Measurements from ENCODE around the gene IGFL4. TPM values are rescaled to one million over a fixed set of nuclear protein-coding genes. Genes with fewer than 3 reads are reported as not detected.

The IGFL4 gene
- total and polyA plus RNA-seq, 2 of the 4 experiments (the other 2 are of a cell fraction) = not detected

DNA sequence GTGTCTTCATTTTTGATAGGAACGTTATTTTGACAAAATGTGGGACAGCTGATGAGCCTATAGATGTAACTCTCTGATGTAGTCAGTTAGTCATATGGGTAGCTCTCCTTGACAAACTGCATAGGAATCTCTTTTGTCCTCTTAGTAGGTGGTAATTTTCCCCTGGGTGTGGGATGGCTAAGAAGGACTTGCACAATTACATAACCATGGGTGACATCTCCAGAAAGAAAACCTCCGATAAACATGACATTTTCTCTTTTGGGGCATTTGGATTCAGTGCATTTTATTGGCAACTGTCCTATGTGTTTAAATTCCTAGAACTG lies 41.9 kb upstream of the IGFL4 start:
- Histone ChIP-seq H4K20me1 (ENCODE audit: insufficient read depth, low read length) (peaks cover 7% of the 10 kb centered on the region; the same call in 1 of the 2 replicates), H3K27ac (ENCODE audit: insufficient read depth, low read length) (no peak overlapping the region), H3K4me1 (ENCODE audit: control insufficient read depth, insufficient read depth, low read length) (0 out of 2 replicates have a peak, but pooled peaks cover 2% of the 10 kb centered on the region), H3K14ac (replicated peaks; ENCODE audit: low read depth, low read length) (no peak overlapping the region), H3K4me3 (ENCODE audit: insufficient read depth, low read depth, low read length) (no peak overlapping the region), H3K4ac (ENCODE audit: low read depth, low read length) (no peak overlapping the region), H2BK5ac (ENCODE audit: low read depth, low read length, poor library complexity, severe bottlenecking) (no peak overlapping the region), H2AK5ac (ENCODE audit: low read depth, low read length) (no peak overlapping the region), H3K18ac (ENCODE audit: low read depth, low read length) (no peak overlapping the region), H3K9me1 (ENCODE audit: insufficient read depth, low read length) (peaks cover 3% of the 10 kb centered on the region; the same call in 1 of the 2 replicates), H4K91ac (ENCODE audit: insufficient read depth, low read depth, low read length) (no peak overlapping the region), H3K9ac (ENCODE audit: low read depth, low read length) (no peak overlapping the region), H3K79me1 (ENCODE audit: low read depth in 1 of 2, low read length in 2 of 2) (no peaks in the 10 kb centered on the region), H4K8ac (ENCODE audit: low read depth in 2 of 2, low read length in 2 of 2) (no peak overlapping the region), H2AK9ac (replicated peaks; ENCODE audit: low read depth, low read length, poor library complexity) (no peak overlapping the region), H2BK120ac (ENCODE audit: low read depth, low read length) (no peak overlapping the region), H3K27me3 (ENCODE audit: control insufficient read depth, insufficient read depth, low read length) (peaks cover 23% of the 10 kb centered on the region), H3K4me2 (ENCODE audit: low read depth, low read length) (no peak overlapping the region), H4K5ac (ENCODE audit: low read depth, low read length) (no peak overlapping the region), H3K23ac (ENCODE audit: low read depth, low read length) (no peak overlapping the region), H2AFZ (replicated peaks; ENCODE audit: low read length, poor library complexity) (no peak overlapping the region), H2BK20ac (ENCODE audit: low read depth, low read length) (no peak overlapping the region), H3K36me3 (ENCODE audit: control insufficient read depth, insufficient read depth, low read length) (no peaks in the 10 kb centered on the region), H2BK15ac (ENCODE audit: low read depth, low read length) (no peak overlapping the region), H3K9me3 (ENCODE audit: control insufficient read depth, insufficient read depth, low read length) (peaks cover 17% of the 10 kb centered on the region), H3K56ac (ENCODE audit: extremely low read depth, insufficient read depth, low read length) (no peak overlapping the region)
- no CpG with 5 or more reads among the region's 2 CpGs for WGBS, 2 experiments (ENCODE audit: extremely low coverage in 2 of 2, insufficient read length in 1 of 2)
- DNase-seq (no peak), ATAC-seq (ENCODE audit: low read depth) (no peak)
- dilution Hi-C loops (cut with HindIII; ENCODE audit: low sequenced_read_pairs, unreplicated experiment) = no loop called here
- intact Hi-C loops (cut with micrococcal nuclease) = loop anchor here (1.0 kb wide), 2 partner anchors 107 to 183 kb away; no protein-coding TSS in a partner anchor
- in situ Hi-C loops (cut with MboI; ENCODE audit: low sequenced_read_pairs) = loop anchor here (5.0 kb wide), 2 partner anchors 105 to 185 kb away; no protein-coding TSS in a partner anchor
- ChIA-PET POLR2A (ENCODE audit: unreplicated experiment) (no interaction called here), CTCF (interaction anchor here (0.6 to 1.9 kb wide), 7 partner anchors 8 to 391 kb away, joined by 3 to 9 read pairs (median 6); no protein-coding TSS in a partner anchor)
- no TSS peak for BruUV-seq (replicated peaks)
- TF ChIP-seq, protein P1, sequence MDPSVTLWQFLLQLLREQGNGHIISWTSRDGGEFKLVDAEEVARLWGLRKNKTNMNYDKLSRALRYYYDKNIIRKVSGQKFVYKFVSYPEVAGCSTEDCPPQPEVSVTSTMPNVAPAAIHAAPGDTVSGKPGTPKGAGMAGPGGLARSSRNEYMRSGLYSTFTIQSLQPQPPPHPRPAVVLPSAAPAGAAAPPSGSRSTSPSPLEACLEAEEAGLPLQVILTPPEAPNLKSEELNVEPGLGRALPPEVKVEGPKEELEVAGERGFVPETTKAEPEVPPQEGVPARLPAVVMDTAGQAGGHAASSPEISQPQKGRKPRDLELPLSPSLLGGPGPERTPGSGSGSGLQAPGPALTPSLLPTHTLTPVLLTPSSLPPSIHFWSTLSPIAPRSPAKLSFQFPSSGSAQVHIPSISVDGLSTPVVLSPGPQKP (IDR thresholded peaks at IDR 0.05; ENCODE audit: borderline replicate concordance, low read depth, low read length) = no peak
- TF ChIP-seq MXI1 (IDR thresholded peaks at IDR 0.05; ENCODE audit: borderline replicate concordance, low read depth, low read length) (no peak), RAD21 (IDR thresholded peaks at IDR 0.05; ENCODE audit: low read length) (no peak), FOS (IDR thresholded peaks at IDR 0.05; ENCODE audit: low read depth, low read length) (no peak), BHLHE40 (IDR thresholded peaks at IDR 0.05; ENCODE audit: low read depth, low read length) (no peak), SMC3 (IDR thresholded peaks at IDR 0.05; ENCODE audit: low read depth, low read length) (no peak), RFX5 (IDR thresholded peaks at IDR 0.05; ENCODE audit: low read depth, low read length) (no peak), MAFK (IDR thresholded peaks at IDR 0.05; ENCODE audit: low read depth, low read length) (no peak), NFE2L2 (IDR thresholded peaks at IDR 0.05; ENCODE audit: low read depth, low read length) (no peak), CEBPB (IDR thresholded peaks at IDR 0.05; ENCODE audit: low read depth, low read length) (no peak), RCOR1 (IDR thresholded peaks at IDR 0.05; ENCODE audit: insufficient replicate concordance, low read length) (no peak), POLR2A (IDR thresholded peaks at IDR 0.05; ENCODE audit: low read depth, low read length) (no peak)
- TF ChIP-seq, protein P2, sequence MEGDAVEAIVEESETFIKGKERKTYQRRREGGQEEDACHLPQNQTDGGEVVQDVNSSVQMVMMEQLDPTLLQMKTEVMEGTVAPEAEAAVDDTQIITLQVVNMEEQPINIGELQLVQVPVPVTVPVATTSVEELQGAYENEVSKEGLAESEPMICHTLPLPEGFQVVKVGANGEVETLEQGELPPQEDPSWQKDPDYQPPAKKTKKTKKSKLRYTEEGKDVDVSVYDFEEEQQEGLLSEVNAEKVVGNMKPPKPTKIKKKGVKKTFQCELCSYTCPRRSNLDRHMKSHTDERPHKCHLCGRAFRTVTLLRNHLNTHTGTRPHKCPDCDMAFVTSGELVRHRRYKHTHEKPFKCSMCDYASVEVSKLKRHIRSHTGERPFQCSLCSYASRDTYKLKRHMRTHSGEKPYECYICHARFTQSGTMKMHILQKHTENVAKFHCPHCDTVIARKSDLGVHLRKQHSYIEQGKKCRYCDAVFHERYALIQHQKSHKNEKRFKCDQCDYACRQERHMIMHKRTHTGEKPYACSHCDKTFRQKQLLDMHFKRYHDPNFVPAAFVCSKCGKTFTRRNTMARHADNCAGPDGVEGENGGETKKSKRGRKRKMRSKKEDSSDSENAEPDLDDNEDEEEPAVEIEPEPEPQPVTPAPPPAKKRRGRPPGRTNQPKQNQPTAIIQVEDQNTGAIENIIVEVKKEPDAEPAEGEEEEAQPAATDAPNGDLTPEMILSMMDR (conservative IDR thresholded peaks at IDR 0.05; ENCODE audit: low read depth, low read length) = no peak
- TF ChIP-seq, protein P3, sequence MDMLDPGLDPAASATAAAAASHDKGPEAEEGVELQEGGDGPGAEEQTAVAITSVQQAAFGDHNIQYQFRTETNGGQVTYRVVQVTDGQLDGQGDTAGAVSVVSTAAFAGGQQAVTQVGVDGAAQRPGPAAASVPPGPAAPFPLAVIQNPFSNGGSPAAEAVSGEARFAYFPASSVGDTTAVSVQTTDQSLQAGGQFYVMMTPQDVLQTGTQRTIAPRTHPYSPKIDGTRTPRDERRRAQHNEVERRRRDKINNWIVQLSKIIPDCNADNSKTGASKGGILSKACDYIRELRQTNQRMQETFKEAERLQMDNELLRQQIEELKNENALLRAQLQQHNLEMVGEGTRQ (IDR thresholded peaks at IDR 0.05; ENCODE audit: low read depth, low read length) = no peak
